ENCODE data around the gene CPLX3.
A peak's percentile ranks its signal among the peaks of the same experiment; 100 is the strongest.

The CPLX3 gene

DNA sequence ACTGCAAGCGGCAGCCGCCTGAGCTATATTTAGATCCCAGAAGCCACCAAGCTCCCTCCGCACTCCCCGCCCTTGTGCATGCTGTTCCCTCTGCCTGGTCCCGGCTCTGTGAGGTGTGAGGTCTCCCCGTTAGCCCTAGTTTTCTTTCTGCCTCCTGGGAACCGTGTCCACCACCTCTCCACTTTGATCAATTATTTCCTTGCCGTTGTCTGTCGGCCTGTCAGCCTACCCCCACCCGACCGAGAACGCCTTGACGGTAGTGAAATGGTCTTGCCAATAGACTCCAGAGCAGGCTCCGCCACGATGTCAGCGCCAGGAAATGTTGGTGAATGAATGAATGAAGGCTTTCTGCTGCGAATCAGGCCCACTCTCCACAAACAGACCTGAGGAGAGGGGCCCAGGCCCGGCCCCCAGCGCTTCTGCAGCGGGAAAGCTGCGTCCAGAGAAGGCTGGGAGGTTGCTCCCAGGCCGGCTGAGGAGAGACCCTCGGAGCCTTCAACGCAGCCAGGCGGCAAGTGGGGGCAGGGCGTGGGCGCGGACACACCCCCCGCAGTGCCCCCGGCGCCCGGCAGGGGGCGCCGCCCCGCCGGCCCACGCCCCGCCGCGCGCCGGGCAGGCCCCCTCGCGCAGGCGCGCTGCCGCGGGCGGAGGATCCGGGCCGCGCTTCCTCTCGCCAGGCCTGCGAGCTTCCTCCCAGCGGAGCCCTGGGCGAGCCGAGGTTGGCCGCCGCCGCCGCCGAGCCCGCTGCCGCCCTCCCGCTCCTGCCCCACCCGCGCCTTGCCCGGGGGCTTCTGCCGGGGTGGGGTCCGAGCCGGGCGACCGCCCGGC is 44.8 kb upstream of the CPLX3 start, which contains the start of gene CSK:
Gene CSK (plus strand): TSS at position 650 of the 828 bp plus-strand sequence. CDS start 16,218 bp downstream, outside the sequence.
- peak within 1 kb of the TSS; percentile 95 for H3K4me3 ChIP-seq (ENCODE audit: low read depth, low read length)
- TF ChIP-seq, protein P1, sequence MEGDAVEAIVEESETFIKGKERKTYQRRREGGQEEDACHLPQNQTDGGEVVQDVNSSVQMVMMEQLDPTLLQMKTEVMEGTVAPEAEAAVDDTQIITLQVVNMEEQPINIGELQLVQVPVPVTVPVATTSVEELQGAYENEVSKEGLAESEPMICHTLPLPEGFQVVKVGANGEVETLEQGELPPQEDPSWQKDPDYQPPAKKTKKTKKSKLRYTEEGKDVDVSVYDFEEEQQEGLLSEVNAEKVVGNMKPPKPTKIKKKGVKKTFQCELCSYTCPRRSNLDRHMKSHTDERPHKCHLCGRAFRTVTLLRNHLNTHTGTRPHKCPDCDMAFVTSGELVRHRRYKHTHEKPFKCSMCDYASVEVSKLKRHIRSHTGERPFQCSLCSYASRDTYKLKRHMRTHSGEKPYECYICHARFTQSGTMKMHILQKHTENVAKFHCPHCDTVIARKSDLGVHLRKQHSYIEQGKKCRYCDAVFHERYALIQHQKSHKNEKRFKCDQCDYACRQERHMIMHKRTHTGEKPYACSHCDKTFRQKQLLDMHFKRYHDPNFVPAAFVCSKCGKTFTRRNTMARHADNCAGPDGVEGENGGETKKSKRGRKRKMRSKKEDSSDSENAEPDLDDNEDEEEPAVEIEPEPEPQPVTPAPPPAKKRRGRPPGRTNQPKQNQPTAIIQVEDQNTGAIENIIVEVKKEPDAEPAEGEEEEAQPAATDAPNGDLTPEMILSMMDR (IDR thresholded peaks at IDR 0.05; ENCODE audit: low read depth, low read length, missing control alignments) = peak; percentile 62
- no peak for DNase-seq (ENCODE audit: low read depth)

DNA sequence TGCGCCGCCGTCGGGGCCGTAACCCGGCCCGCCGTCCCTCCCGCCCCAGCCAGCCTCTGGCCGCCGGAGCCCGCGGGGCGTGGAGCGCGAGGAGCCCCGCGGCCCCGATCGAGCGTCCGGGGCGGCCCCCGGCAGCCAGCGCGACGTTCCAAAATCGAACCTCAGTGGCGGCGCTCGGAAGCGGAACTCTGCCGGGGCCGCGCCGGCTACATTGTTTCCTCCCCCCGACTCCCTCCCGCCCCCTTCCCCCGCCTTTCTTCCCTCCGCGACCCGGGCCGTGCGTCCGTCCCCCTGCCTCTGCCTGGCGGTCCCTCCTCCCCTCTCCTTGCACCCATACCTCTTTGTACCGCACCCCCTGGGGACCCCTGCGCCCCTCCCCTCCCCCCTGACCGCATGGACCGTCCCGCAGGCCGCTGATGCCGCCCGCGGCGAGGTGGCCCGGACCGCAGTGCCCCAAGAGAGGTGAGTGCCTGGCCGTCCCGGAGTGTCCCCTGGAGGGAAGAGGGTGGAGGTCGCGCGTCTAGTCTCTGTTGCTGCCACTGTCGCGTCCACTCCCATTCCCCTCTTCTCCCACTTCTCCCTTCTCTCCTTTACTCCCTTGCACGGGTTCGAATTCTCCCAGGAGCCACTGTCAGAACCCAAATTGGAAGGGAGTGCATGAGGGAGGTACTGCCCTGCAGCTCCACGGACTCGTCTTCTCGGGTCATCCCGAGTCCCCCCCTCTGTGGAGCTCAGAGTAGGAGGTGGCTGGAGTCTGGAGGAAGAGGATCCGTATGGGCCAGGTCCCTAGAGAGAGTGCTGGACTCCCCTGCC is 44.0 kb upstream of the CPLX3 start:
- DNase-seq (ENCODE audit: low read depth) = no peak
- TF ChIP-seq, protein P1 (IDR thresholded peaks at IDR 0.05; ENCODE audit: low read depth, low read length, missing control alignments) = no peak
- peak overlapping the region; percentile 95 for H3K4me3 ChIP-seq (ENCODE audit: low read depth, low read length)

DNA sequence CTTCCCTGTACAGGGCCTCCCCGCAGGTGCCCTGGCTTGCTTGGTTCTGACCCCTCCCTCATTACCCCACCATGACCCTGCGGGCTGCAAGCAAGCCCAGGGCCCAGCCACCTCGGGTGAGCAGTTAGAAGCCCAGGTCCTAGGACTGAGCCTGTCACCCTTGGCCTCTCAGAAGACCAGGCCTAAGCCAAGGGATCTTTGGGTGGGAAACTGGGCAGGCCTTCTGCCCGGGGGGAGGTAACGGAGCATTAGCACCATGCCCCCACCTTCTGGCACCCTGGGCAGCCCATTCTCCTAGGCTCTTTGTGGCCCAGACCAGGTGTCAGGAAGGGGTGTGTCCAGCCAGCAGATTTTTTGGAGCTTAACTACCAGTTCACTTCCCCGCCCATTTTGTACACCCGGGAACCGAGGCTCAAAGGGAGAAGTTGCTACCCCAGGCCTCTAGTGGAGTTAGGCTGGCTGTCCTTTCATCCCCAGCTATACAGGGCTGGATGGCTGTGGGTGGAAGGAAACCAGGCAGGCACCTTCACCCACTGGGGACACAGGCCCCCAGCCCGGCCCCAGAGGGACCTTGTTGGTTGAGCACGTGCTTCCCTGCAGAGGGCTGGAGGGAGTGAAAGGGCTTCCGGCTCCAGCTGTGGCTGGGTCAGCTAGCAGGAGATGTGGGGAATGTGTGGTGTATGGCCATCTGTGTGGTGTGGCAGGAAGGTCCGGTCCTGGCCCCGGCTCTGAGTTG is 43.2 kb upstream of the CPLX3 start:
- DNase-seq (ENCODE audit: low read depth) = no peak
- H3K4me3 ChIP-seq (ENCODE audit: low read depth, low read length) = peak overlapping the region; percentile 95
- TF ChIP-seq, protein P1 (IDR thresholded peaks at IDR 0.05; ENCODE audit: low read depth, low read length, missing control alignments) = no peak

DNA sequence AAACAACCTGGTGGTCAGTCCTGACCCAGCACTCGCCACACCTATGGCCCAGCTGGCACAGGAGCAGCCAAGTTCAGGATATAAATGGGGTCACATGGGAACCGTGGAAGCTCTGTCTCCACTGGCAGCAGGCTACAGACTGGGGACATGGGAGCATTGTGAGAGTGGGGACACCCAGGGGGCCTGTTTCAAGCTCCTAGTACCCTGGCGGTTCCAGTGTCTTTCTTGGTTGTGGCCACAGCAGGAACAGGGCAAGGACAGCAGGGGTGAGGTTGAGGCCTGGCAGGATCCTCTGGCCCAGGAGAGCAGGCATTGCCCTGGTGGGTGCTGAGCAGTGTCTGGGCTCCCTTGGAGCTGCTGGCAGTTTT is 42.6 kb upstream of the CPLX3 start:
- DNase-seq (ENCODE audit: low read depth) = no peak
- H3K4me3 ChIP-seq (ENCODE audit: low read depth, low read length) = peak overlapping the region; percentile 95
- TF ChIP-seq, protein P1 (IDR thresholded peaks at IDR 0.05; ENCODE audit: low read depth, low read length, missing control alignments) = no peak

DNA sequence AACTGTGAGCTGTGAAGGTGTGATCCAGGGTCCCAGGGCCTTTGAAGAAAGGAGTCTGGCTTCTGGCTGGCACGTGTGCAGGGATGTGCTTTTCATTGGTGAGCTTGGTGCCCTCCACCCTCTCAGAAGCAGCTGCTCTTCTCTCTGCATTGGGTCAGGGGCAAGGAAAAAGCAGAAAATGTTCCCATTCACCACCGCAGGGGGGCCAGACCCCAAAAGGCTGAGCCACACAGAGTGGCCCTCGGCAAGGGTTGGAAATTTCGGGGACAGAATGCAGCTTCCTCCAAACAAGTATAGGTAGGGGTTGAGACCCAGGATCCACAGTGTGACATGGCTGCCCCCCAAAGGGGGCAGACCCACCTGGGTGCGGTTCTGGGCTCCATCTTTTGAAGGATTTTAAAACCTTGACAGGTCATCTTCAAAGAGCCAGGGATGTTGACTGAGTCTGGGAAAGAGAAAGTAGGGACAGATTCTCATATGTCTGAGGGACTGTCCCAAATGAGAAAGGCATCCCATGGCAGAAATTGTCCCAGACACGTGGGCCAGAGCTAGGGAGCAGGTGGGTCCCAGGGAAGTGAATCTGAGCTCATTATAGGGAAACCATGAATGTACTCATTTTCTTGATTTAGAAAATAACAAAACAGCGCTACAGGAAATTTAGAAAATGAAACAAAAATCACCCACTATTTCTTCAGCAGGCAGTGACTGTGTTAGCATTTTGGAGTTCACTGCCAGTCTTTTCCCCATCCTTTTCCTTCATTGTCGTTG is 41.8 kb upstream of the CPLX3 start:
- no peak for DNase-seq (ENCODE audit: low read depth)
- peak overlapping the region; percentile 95 for H3K4me3 ChIP-seq (ENCODE audit: low read depth, low read length)
- TF ChIP-seq, protein P1 (IDR thresholded peaks at IDR 0.05; ENCODE audit: low read depth, low read length, missing control alignments) = no peak
